Activated T-helper 9 cell treated with anti-CD3 and anti-CD28 coated beads, Interleukin-2, amount 50 U/mL, for 16 hours (primary cell): ENCODE results near the gene ZNF512.
"Not testable (repeated sequence)": the region's sequence is repeated elsewhere in the genome, so short reads cannot be mapped to it uniquely, and the experiment has no call there.

Experiments
- DNase-seq: peaks from one replicate; pipeline ENCODE4 v3.0.0-alpha.2; 2020; ENCODE audit warnings: low read depth

The ZNF512 gene, protein sequence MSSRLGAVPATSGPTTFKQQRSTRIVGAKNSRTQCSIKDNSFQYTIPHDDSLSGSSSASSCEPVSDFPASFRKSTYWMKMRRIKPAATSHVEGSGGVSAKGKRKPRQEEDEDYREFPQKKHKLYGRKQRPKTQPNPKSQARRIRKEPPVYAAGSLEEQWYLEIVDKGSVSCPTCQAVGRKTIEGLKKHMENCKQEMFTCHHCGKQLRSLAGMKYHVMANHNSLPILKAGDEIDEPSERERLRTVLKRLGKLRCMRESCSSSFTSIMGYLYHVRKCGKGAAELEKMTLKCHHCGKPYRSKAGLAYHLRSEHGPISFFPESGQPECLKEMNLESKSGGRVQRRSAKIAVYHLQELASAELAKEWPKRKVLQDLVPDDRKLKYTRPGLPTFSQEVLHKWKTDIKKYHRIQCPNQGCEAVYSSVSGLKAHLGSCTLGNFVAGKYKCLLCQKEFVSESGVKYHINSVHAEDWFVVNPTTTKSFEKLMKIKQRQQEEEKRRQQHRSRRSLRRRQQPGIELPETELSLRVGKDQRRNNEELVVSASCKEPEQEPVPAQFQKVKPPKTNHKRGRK

GRCh38 chr2:27582695-27583389, at the start of gene ZNF512:
TSS of gene ZNF512 (plus strand) at chr2:27583042. CDS start at chr2:27583113, 71 bp downstream.
- DNase-seq = peak; percentile 71

GRCh38 chr2:27537287-27537686, 45.6 kb upstream of the ZNF512 start:
- DNase-seq = no peak

DNA sequence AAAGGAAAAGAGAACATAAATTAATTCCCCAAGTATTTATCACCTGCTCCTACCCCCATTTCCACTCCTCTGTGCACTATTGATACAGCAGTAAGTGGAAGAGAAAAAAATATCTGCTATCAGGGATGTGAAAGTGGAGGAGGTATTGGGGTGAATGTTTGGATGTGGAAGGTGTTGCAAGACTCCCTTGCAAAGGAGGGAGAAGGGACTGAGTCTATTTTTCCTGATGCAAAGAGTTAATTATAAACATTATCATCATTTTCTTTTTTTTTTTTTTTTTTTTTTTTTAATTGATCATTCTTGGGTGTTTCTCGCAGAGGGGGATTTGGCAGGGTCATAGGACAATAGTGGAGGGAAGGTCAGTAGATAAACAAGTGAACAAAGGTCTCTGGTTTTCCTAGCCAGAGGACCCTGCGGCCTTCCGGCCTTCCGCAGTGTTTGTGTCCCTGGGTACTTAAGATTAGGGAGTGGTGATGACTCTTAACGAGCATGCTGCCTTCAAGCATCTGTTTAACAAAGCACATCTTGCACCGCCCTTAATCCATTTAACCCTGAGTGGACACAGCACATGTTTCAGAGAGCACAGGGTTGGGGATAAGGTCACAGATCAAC, 43.9 kb upstream of the ZNF512 start:
- DNase-seq = not testable (repeated sequence)

GRCh38 chr2:27539649-27540048, 43.2 kb upstream of the ZNF512 start:
- not testable (repeated sequence) for DNase-seq

DNA sequence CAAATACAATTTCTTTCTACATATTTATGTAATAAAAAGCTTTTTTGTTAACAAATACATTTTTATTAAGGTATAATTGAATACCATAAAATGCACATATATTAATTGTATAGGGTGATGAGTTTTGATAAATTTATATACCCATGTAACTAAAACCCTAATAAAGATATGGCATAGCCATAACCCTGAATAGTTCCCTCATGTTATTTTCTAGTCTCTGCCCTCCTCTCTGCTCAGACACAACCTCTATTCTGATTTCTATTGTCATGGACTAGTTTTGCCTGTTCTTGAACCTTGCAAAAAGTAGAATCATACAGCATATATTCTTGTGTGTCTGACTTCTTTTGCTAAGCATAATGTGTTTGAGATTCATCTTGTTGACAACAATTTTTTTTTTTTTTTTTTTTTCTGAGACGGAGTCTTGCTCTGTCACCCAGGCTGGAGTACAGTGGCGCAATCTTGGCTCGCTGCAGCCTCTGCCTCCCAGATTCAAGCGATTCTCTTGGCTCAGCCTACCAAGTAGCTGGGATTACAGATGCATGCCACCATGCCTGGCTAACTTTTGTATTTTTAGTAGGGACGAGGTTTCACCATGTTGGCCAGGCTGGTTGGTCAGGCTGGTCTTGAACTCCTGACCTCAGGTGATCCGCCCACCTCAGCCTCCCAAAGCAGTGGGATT, 38.6 kb upstream of the ZNF512 start:
- no peak for DNase-seq

DNA sequence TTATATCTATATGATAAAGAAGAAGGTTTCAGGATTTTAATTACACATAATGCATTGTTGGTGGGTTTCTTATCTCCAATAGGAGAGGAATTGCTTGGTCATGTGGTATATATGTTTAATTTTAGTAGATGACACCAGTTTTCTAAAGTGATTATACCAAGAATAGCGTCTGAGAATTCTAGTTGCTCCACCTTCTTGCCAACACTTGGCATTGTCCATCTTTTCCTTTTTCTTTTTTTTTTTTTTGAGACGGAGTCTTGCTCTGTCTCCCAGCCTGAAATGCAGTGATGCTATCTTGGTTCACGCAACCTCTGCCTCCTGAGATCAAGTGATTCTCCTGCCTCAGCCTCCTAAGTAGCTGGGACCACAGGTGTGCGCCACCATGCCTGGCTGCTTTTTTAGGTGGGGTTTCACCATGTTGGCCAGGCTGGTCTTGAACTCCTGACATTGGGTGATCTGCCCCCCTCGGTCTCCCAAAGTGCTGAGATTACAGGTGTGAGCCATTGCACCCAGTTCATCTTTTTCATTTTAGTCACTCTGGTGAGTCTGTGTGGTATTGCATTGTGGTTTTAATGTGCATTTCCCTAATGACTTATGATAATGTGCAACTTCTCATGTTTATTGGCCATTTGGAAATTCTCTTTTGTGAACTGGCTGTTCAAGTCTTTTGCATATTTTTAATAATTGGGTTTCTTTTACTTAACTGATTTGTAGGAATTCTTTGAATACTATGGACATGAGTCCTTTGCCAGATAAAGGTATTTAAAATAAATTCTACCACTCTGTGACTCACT, 37.3 kb upstream of the ZNF512 start:
- no peak for DNase-seq

- DNase-seq = no peak
These were observed 33.5 kb upstream of the ZNF512 start for GRCh38 chr2:27549303-27549702.

DNA sequence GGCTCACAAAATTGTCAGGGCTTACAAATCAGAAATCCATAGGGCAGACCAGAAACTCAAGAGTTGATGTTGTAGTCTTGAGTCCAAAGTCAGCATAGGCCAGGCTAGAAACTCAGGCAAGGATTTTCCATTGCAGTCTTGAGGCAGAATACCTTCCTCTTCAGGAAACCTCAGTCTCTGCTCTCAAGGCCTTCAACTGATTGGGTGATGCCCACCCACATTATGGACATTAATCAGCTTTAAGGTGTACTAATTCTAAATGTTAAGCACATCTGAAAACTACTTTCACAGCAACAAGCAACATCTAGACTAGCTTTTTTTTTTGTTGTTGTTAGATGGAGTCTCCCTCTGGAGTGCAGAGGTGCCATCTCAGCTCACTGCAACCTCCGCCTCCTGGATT, 31.3 kb upstream of the ZNF512 start:
- no peak for DNase-seq

GRCh38 chr2:27552941-27553340, 29.9 kb upstream of the ZNF512 start:
- DNase-seq = no peak

- DNase-seq = not testable (repeated sequence)
These were observed 28.4 kb upstream of the ZNF512 start for GRCh38 chr2:27554451-27554850.

DNA sequence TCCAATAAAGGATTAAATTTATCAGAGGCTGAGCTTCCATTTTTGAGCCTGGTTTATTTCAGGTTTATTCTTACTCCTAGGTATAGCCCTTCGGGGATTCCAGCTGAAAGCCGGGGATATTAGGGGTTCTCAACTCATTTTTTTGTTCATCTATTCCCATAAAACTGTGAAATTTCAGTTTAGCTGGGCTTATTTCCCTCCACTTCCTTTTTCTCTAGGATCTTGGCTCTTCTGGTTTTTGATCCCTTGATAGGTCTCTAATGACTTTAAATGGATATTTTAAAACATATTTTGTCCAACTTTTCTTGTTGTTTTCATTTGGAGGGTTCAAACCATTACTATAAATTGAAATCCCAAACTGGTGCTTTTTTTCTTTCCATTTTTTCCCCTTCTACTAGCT, 23.6 kb upstream of the ZNF512 start:
- DNase-seq = no peak

- DNase-seq = no peak
These were observed 21.8 kb upstream of the ZNF512 start for GRCh38 chr2:27561060-27561459.

GRCh38 chr2:27566628-27567027, 16.2 kb upstream of the ZNF512 start:
- DNase-seq = no peak

DNA sequence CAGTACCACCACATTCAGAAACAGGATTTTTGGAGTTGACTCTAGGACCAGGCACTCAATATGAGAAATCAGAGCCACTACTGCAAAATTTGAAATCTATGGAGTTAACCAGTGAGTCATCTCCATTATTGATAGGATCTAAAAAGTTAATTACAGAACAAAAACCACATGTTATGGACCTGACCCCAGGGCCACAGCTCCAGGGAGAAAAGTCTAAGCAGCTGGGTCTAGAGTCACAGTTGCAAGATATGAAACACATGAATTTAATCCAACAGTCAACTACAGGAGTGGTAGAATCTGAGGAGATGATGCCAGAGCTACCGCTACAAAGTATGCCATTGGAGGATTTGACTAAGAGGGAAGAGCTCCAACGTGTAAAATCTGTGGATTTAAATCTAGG, 13.4 kb upstream of the ZNF512 start:
- DNase-seq = no peak

DNA sequence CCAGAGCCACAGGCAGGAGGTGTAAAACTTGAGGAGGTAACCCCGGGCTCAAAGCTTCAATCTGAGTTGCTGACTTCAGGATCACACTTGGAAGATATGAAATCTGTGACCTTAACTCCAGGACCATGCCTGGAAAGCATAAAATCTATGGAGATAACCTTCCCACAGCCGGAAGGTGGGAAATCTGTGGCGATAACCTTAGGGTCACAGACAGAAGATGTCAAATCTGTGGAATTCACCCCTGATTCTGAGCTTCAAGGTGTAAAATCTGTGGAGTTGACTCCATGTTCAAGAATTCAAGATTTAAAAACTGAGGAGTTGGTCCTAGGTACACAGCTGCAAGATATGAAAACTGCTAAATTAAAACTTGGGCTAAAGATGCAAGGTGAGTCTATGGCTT, 11.6 kb upstream of the ZNF512 start:
- no peak for DNase-seq

DNA sequence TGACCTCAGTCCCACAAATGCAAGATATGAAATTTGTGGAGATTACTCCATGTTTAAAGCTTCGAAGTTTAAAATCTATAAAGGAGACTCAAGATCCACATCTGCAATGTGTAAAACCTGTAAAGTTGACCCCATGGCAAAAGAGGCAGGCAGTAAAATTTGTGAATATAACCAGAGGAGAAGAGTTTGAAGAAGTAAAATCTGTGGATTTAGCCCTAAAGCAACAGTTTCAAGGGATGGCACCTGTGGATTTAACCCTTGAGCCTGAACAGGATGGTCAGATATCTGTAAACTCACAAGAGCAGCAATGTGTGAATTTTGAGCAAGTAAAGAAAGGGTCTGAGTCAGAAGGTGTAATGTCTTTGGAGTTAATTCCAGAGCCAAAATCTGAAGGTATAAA, 11.2 kb upstream of the ZNF512 start:
- no peak for DNase-seq

DNA sequence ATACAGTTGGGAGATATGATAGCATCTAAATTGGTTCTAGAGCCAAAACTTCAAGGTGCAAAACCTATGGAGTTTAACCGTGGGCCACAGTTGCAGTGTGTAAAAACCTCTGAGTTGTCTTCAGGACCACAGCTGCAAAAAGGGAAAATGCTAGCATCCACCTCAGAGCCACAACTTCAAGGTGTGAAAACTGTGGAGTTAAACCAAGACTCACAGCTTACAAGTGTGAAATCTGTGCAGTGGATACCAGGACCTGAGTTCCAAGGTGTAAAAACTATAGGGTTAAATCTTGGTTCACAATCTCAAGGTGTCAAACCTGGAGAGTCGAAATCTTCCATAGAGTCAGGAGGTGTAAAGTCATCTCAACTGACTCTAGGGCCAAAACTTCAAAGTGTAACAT, 10.4 kb upstream of the ZNF512 start:
- DNase-seq = no peak

GRCh38 chr2:27572998-27573429, 9.8 kb upstream of the ZNF512 start:
- DNase-seq = no peak

- no peak for DNase-seq
These were observed 9.4 kb upstream of the ZNF512 start for GRCh38 chr2:27573452-27573851.

DNA sequence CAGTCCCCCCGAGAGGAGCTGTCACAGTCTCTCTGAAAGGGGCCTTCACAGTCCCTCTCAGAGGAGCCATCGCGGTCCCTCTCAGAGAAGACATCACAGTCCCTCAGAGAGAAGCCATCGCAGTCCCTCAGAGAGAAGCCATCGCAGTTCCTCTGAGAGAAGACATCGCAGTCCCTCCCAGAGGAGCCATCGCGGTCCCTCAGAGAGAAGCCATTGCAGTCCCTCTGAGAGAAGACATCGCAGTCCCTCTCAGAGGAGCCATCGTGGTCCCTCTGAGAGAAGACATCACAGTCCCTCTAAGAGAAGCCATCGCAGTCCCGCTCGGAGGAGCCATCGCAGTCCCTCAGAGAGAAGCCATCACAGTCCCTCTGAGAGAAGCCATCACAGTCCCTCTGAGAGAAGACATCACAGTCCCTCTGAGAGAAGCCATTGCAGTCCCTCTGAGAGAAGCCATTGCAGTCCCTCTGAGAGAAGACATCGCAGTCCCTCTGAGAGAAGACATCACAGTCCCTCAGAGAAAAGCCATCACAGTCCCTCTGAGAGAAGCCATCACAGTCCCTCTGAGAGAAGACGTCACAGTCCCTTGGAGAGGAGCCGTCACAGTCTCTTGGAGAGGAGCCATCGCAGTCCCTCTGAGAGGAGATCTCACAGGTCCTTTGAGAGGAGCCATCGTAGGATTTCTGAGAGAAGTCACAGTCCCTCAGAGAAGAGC, 1.3 kb upstream of the ZNF512 start:
- DNase-seq = no peak
